GM19238 (cell line): ENCODE results near the gene A1BG.

ENCODE experiments used
- DNase-seq: peaks from one replicate; pipeline ENCODE4 v3.0.0; 2011; ENCODE audit warnings: low spot score; ENCODE audit not compliant: insufficient read length

A1BG gene

GRCh38 chr19:58300620-58301019 is 52.7 kb downstream of the A1BG start:
- no peak for DNase-seq

DNA sequence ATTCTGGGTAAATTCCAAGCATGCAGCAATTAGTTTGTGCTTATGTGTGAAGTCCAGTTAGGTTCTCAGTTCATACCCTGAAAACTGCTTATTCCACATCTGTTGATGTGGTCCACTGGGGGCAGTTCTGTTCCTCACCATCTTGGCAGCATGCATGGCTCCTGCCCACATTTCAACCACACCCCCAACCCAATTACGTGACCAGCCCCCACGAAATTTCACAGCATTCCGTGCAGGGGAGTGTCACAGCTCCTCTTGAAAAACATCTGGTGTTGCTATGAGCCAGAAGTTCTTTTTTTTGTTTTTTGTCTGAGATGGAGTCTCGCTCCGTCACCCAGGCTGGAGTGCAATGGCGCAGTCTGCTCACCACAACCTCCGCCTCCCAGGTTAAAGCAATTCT is 57.2 kb downstream of the A1BG start:
- DNase-seq, result no peak
